WTC11 (cell line): ENCODE data around the gene FAM111B. TPM values are rescaled to one million over a fixed set of nuclear protein-coding genes. Genes with fewer than 3 reads are reported as not detected.

Experiments used
- ATAC-seq: fragments of 200-7000 bp; cut with Tn5 transposase; 2 replicates; pipeline ENCODE4 v1.10.0; 2021; ENCODE audit warnings: mild to moderate bottlenecking, moderate library complexity
- Bru-seq: library from RNA; stranded (reverse); fragments of 400-500 nt; gene quantifications from one replicate; lab custom pipeline; 2021; lab: Mats Ljungman, UMichigan
- CTCF ChIA-PET: fragments of 300-600 bp; sonication (Branson Sonifier 250); formaldehyde crosslinking; loops from one replicate; lab custom pipeline; 2021; ENCODE audit warnings: antibody characterized with exemption; lab: Charles Lee
- POLR2A ChIA-PET: fragments of 350-600 bp; sonication (Branson Sonifier 250); formaldehyde crosslinking; loops from one replicate; lab custom pipeline; 2021; ENCODE audit warnings: antibody characterized with exemption; lab: Charles Lee
- DNase-seq: peaks from one replicate; pipeline ENCODE4 v3.0.0; 2021; ENCODE audit warnings: low spot score
- H3K27ac Mint-ChIP-seq: 2 replicates; pipeline ENCODE4 v1.8.0; 2021; ENCODE audit warnings: mixed read lengths
- H3K27me3 Mint-ChIP-seq: 2 replicates; pipeline ENCODE4 v1.8.0; 2021; ENCODE audit warnings: low read depth, mild to moderate bottlenecking, moderate library complexity, mixed read lengths
- H3K36me3 Mint-ChIP-seq: 2 replicates; pipeline ENCODE4 v1.8.0; 2021; ENCODE audit warnings: mixed read lengths
- H3K4me1 Mint-ChIP-seq: 2 replicates; pipeline ENCODE4 v1.8.0; 2022; ENCODE audit warnings: mixed read lengths
- H3K4me3 Mint-ChIP-seq: 2 replicates; pipeline ENCODE4 v1.8.0; 2021; ENCODE audit warnings: mild to moderate bottlenecking, moderate library complexity, mixed read lengths
- H3K9me3 Mint-ChIP-seq: 2 replicates; pipeline ENCODE4 v1.8.0; 2021; ENCODE audit warnings: mixed read lengths
- CREB1 ChIP-seq: sonication (generic); formaldehyde crosslinking; IDR thresholded peaks from 2 replicates; pipeline ENCODE4 v1.8.0; 2023; ENCODE audit warnings: mild to moderate bottlenecking, missing genetic modification reagents
- E2F4 ChIP-seq: sonication (generic); formaldehyde crosslinking; IDR thresholded peaks from 2 replicates; pipeline ENCODE4 v1.8.1; 2022; ENCODE audit warnings: low read depth, mild to moderate bottlenecking, moderate library complexity, missing genetic modification reagents, borderline replicate concordance
- E2F5 ChIP-seq: sonication (generic); formaldehyde crosslinking; IDR thresholded peaks from 2 replicates; pipeline ENCODE4 v1.8.1; 2022; ENCODE audit warnings: mild to moderate bottlenecking, moderate library complexity, missing genetic modification reagents
- ERG ChIP-seq: fragments of 250-450 bp; sonication (Bioruptor Pico); IDR thresholded peaks from 2 replicates; pipeline ENCODE4 v1.8.0; 2021; ENCODE audit warnings: mild to moderate bottlenecking
- ESRRA ChIP-seq: sonication (generic); formaldehyde crosslinking; IDR thresholded peaks from 2 replicates; pipeline ENCODE4 v1.8.1; 2022; ENCODE audit warnings: mild to moderate bottlenecking, missing genetic modification reagents, borderline replicate concordance
- FOXP1 ChIP-seq: sonication (generic); formaldehyde crosslinking; IDR thresholded peaks from 2 replicates; pipeline ENCODE4 v1.8.0; 2022; ENCODE audit warnings: missing genetic modification reagents, mild to moderate bottlenecking, moderate library complexity, borderline replicate concordance
- FOXP4 ChIP-seq: sonication (generic); formaldehyde crosslinking; IDR thresholded peaks from 2 replicates; pipeline ENCODE4 v1.8.0; 2022; ENCODE audit warnings: mild to moderate bottlenecking, missing genetic modification reagents
- GRHL2 ChIP-seq: fragments of 250-450 bp; sonication (Bioruptor Pico); IDR thresholded peaks from 2 replicates; pipeline ENCODE4 v1.8.0; 2022; ENCODE audit warnings: mild to moderate bottlenecking, moderate library complexity; ENCODE audit not compliant: insufficient replicate concordance, severe bottlenecking
- MAX ChIP-seq: sonication (generic); formaldehyde crosslinking; IDR thresholded peaks from 2 replicates; pipeline ENCODE4 v1.8.0; 2022; ENCODE audit warnings: mild to moderate bottlenecking, missing genetic modification reagents
- NFE2L1 ChIP-seq: sonication (generic); formaldehyde crosslinking; IDR thresholded peaks from 2 replicates; pipeline ENCODE4 v1.8.1; 2023; ENCODE audit warnings: missing genetic modification reagents
- NFYB ChIP-seq: sonication (generic); formaldehyde crosslinking; conservative IDR thresholded peaks from 2 replicates; pipeline ENCODE4 v1.8.0; 2022; ENCODE audit warnings: low read depth, missing genetic modification reagents
- TEAD1 ChIP-seq: sonication (generic); formaldehyde crosslinking; IDR thresholded peaks from 2 replicates; pipeline ENCODE4 v1.8.0; 2022; ENCODE audit warnings: mild to moderate bottlenecking, missing genetic modification reagents
- TEAD4 ChIP-seq: sonication (generic); formaldehyde crosslinking; IDR thresholded peaks from 2 replicates; pipeline ENCODE4 v1.8.0; 2022; ENCODE audit warnings: mild to moderate bottlenecking, missing genetic modification reagents
- USF2 ChIP-seq: sonication (generic); formaldehyde crosslinking; IDR thresholded peaks from 2 replicates; pipeline ENCODE4 v1.8.1; 2023; ENCODE audit warnings: mild to moderate bottlenecking, missing genetic modification reagents, moderate library complexity
- ZNF138 ChIP-seq: sonication (generic); formaldehyde crosslinking; conservative IDR thresholded peaks from 2 replicates; pipeline ENCODE4 v1.8.1; 2022; ENCODE audit warnings: mild to moderate bottlenecking, moderate library complexity, missing genetic modification reagents
- long read RNA-seq, 3 experiments: library from RNA in 1 of 3; library from capped mRNA in 1 of 3; library from polyadenylated mRNA in 1 of 3; unstranded in 2 of 3; stranded (forward) in 1 of 3; transcript quantifications; one replicate each; pipeline ENCODE4 v2.0.0, GENCODE V29; 2021
- total RNA-seq: library from RNA; stranded (reverse); gene quantifications from 3 replicates; pipeline ENCODE4 v1.2.3, GENCODE V29; 2021

Gene FAM111B
- total RNA-seq (16.3 to 25.5 TPM (median 17.7 TPM) in 3 replicates), Bru-seq, nascent RNA (percentile 93 among the genes with signal in this experiment)
- long read RNA-seq, experiment 1, transcript FAM111B-201 (4 exons, 3,488 nt): major isoform, 49 of 64 reads
- long read RNA-seq, experiment 1, partial matches to known transcripts: 9 of 64 reads
- long read RNA-seq, experiment 1, other reads (novel, unspliced or antisense): 2 of 64 reads
- long read RNA-seq, experiment 2, transcript FAM111B-201 (4 exons, 3,488 nt): major isoform, 11 of 22 reads
- long read RNA-seq, experiment 2, partial matches to known transcripts: 0 of 22 reads
- long read RNA-seq, experiment 2, other reads (novel, unspliced or antisense): 11 of 22 reads
- long read RNA-seq, experiment 3, transcript FAM111B-201 (4 exons, 3,488 nt): major isoform, 6 of 8 reads
- long read RNA-seq, experiment 3, partial matches to known transcripts: 0 of 8 reads
- long read RNA-seq, experiment 3, other reads (novel, unspliced or antisense): 2 of 8 reads

GRCh38 chr11:59106363-59107336, at the start of gene FAM111B:
Gene FAM111B, plus strand, starts transcription at chr11:59107237. Its CDS starts 2,389 bp downstream, at chr11:59109626.
- CTCF ChIA-PET: interaction anchor here (0.5 to 7.2 kb wide), 22 partner anchors 8 to 1650 kb away, joined by 3 to 93 read pairs (median 4); partner anchors contain the start of gene DTX4
- POLR2A ChIA-PET: interaction anchor here (0.6 to 2.1 kb wide), 9 partner anchors 29 to 201 kb away, joined by 3 to 6 read pairs (median 4); no protein-coding TSS in a partner anchor
- Mint-ChIP-seq H3K27me3 (peaks cover 51% of the 10 kb centered on the region), H3K27ac (no peak within 1 kb of the TSS; the same call in 1 of the 2 replicates), H3K36me3 (peaks cover 28% of the 10 kb centered on the region), H3K4me3 (peak within 1 kb of the TSS; percentile 85), H3K4me1 (peaks cover 35% of the 10 kb centered on the region), H3K9me3 (peaks cover 4% of the 10 kb centered on the region; the same call in 1 of the 2 replicates)
- ATAC-seq: peak; percentile 82
- no peak for TF ChIP-seq FOXP4
- peak; percentile 81 for TF ChIP-seq NFYB (CRISPR knock-in tag)
- TF ChIP-seq MAX: peak; percentile 59; the same call in 1 of the 2 replicates
- TF ChIP-seq NFE2L1: peak; percentile 19; the same call in 1 of the 2 replicates
- TF ChIP-seq E2F5: peak; percentile 73
- TF ChIP-seq USF2 (CRISPR knock-in tag): no peak
- TF ChIP-seq TEAD1: peak; percentile 46; the same call in 1 of the 2 replicates
- TF ChIP-seq CREB1 (CRISPR knock-in tag): no peak
- TF ChIP-seq ESRRA (CRISPR knock-in tag): no peak
- TF ChIP-seq E2F4 (CRISPR knock-in tag): no peak
- TF ChIP-seq ERG (CRISPR knock-in tag): no peak
- no peak for TF ChIP-seq GRHL2
- TF ChIP-seq TEAD4 (CRISPR knock-in tag): no peak
- TF ChIP-seq ZNF138: 0 out of 2 replicates have a peak, but pooled peaks have one; percentile 28
- TF ChIP-seq FOXP1 (CRISPR knock-in tag): 0 out of 2 replicates have a peak, but pooled peaks have one; percentile 40
- DNase-seq: peak; percentile 82
